Measurements from ENCODE around the gene RPLP1.

The RPLP1 gene

DNA sequence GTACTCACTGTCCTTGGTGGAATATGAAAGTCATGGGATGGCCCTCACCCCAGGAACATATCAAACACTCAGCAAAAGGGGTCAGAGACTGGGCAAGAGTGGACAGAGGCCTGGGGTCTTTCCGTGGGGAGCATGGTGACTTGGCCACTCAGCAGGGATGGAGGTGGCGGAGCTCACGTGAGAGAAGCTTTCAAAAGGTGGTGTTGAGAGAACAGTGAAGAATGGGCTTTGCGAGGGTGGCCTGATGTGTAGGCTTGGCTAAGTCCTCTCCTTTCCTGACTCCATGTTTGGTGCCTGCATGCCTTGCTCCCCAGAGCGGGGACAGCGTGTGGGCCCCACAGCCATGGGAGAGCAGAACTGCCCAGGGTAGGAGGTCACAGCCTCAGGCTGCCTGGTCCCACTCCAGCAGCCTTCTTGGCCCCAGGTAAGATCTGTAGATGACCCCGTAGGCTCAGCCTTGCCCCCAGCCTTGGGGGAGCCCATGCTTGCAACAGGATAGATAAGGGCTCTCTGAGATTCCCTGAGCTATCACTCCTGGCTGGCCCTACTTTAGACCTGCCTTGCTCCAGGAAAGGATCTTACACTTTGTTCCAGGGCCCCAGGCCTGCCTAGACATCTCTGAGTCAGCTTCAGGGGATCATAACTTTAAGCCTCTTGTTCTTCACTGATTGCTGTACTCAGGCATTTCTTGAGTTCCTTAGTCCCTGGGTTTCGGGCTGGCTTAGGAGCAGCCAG is 17.0 kb downstream of the RPLP1 start:
- peak; percentile 48 for DNase-seq (ENCODE audit: low read depth)

GRCh38 chr15:69472046-69472445 is 19.4 kb downstream of the RPLP1 start:
- no peak for DNase-seq (ENCODE audit: low read depth)

GRCh38 chr15:69472562-69472961 is 19.9 kb downstream of the RPLP1 start:
- no peak for DNase-seq (ENCODE audit: low read depth)

GRCh38 chr15:69474291-69474690 is 21.7 kb downstream of the RPLP1 start:
- DNase-seq (ENCODE audit: low read depth) = peak; percentile 44

DNA sequence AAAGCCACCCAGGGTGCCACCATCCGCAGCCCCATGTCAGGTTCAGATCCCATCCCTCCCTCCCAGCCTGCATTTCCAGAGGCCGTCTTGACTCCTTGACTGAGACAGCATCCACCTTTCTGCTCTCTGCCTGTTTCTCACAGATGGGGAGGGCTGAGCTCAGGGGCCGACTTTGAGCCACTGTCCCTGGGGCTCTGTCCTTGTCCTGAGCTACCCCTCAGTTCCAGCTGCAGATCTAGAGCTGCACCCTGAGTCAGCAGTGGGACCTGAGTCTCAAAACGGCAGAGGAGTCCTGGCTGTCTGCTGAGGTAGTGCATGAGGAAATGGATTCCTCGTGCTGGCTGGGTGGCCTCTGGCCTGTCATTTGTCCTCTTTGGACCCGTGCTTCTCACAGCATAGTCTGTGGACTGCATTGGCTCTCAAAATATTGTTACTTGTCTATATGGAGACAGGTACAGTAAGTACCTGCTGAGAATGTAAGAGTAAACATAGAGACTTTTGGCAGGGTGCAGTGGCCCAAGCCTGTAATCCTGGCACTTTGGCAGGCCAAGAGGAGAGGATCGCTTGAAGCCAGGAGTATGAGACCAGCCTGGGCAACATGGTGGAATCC is 22.3 kb downstream of the RPLP1 start:
- no peak for DNase-seq (ENCODE audit: low read depth)

DNA sequence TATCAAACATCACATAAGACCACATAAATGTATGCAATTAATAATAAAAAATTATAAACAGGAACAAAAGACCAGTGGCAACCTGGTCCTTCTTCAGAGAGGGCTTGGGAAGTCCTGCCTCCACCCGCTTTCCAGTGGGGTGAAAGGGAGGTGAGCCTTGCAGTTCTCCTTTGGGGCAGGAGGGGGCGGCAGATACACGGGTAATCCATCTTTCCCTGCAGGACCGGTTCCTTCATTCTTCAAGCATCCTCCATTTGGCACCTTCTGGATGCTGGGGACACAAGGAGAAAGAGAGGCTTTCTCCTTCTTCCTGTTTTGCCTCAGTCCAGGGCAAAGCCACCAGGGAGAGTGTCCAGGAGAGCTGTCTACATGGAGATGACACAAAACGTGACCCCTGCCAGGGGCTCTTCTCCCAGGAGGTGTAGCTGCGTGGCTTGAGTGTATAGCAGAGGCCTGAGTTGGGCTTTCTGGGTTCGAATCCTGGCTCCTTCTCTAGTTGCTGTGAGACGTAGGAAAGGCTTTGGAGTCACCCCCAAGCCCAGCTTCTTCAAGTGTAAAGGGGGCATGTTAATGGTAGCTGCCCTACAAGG is 23.2 kb downstream of the RPLP1 start:
- peak; percentile 32 for DNase-seq (ENCODE audit: low read depth)

DNA sequence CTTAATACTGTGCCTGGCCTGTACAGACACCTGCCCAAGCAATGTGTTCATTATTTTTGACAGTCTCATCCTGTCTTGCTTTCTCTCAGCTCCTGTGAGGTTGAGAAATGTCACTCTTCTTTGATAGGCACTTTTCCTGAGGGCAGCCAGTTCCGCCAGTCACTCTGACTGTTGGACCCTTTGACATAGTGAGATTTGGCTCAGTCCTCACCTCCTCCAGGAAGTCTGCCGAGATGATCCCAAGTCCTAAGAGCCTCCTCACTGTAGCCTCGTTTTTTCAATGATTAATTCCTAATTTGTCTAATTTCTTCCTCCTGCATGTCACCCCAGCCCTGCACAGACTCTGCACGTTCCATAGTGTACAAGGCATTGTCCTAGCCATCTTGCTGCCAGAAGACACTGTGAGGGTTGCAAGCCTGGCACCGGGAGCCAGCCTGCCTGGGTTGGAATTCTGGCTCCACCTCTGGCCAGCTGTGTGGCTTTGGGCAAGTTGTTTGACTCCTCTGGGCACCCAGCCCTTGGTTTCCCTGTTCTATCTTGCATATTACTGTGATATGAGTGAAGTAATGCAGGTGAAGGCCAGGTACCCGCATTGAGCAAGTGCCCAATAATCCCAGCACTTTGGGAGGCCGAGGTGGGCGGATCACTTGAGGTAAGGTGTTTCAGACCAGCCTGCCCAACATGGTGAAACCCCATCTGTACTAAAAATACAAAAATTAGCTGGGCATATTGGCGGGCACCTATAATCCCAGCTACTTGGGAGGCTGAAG is 24.3 kb downstream of the RPLP1 start:
- no peak for DNase-seq (ENCODE audit: low read depth)

DNA sequence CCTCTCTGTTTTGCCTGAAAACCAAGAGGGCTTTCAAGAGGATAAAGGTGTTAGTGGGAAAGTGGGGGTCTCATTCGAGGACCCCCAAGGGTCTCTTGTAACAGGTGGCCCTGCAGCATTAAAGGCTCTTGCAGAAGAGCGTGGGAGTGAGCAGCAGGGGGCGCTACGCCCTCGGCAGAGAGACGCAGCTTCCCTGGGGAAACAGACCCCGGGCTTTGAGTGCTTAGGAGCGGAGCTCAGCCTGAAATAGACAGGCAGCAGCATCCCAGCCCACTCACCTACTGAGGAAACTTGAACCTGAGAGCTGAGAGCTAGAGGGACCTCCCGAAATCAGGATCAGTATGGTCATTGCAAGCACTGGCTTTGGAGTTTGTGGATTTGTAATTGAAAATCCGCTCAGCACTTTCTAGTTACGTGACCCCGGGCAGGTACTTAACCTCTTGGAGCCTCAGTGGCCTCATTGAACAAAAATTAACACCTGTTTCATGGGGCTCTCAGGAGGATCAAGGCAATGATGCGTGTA is 25.7 kb downstream of the RPLP1 start:
- no peak for DNase-seq (ENCODE audit: low read depth)

GRCh38 chr15:69479081-69479480 is 26.5 kb downstream of the RPLP1 start:
- DNase-seq (ENCODE audit: low read depth) = no peak

GRCh38 chr15:69479971-69480370 is 27.4 kb downstream of the RPLP1 start:
- no peak for DNase-seq (ENCODE audit: low read depth)

DNA sequence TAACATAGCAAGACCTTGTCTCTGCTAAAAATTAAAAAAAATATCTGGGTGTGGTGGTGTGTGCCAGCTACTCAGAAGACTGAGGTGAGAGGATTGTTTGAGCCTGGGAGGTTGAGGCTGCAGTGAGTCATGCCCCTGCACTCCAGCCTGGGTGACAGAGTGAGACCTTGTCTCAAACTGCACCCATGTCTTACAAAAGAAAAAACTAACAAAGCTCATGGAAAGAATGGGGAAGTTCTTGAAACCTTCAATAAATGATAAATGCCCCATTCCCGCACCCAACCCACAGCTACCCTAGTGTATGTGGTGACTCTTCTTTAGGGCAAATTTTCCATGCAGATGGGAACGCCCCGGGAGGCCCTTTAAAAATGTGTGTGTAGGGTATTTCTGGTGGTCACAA is 28.3 kb downstream of the RPLP1 start:
- no peak for DNase-seq (ENCODE audit: low read depth)

DNA sequence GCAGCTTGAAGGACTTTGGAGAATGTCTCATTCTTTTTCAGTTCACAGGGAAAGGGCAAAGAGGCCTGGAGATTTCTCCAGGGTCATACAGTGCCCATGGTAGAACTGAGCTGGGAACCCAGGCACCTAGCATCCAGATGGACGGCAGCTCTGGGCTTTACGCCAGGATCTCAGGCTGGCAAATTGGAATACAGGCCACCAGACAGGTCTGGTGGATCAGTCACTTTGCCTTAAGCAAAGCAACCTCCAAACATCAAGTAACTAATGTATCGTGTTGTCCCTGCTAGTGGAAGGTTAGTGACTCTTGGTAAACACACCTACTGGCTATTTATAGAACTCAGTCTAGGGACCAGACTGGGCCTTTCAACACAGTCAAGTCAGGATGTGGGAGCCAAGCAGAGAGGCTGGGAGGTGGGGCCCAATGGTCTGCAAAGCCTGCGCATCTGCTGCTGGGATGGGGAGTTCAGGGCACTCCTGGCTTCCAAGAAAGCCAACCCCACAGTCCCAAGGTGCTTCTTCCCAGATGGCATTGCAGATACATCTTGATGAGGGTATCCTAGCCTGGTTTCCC is 30.2 kb downstream of the RPLP1 start:
- no peak for DNase-seq (ENCODE audit: low read depth)

DNA sequence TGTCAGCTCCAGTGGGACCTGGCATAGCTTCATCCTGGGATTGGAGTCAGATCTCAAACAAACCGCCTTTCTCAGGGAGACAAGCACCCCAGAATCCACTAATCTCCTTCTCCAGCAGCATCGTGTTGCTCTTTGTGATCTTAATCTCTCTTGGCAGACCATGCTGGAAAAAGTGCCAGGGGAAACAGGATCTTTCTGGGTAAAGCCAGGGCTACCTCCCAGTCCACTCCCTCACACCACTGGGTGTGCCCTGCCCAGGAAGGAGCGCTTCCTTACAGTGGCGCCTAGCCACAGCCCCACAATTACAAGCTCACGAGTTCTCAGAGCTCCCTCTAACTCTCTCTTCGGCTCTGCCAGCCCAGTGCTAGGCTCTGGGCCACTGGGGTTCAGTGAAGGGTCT is 32.2 kb downstream of the RPLP1 start:
- DNase-seq (ENCODE audit: low read depth) = no peak

DNA sequence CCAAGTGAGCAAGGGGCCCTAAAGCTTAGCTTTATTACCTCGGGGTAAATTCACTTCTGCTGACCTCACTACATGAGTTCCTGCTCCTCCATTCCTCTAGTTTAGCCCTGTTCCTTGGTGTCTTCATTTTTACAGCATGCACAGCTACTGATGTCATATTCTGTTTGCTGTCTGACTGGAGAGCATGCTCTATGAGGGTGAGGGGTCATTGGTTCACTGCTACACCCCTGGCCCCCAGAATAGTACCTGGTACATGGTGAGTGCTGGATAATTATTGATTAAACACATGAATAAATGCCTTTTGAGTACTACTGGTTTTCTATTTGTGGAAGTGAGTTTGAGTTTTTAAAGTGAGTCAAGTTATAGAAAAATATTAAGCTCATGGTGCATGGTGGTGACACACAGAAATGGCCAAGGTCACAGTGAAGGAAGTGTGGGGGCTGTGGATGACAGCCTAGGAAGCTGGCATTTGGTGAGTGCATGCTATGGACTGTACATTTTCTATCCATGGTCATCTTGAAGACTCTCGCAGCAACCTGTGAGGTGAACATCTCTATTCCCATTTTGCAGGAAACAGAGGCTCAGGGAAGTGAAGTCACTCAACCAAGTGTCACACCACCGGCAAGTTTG is 34.0 kb downstream of the RPLP1 start:
- no peak for DNase-seq (ENCODE audit: low read depth)

- DNase-seq (ENCODE audit: low read depth) = no peak
Observed at GRCh38 chr15:69489073-69489571, 36.5 kb downstream of the RPLP1 start.

DNA sequence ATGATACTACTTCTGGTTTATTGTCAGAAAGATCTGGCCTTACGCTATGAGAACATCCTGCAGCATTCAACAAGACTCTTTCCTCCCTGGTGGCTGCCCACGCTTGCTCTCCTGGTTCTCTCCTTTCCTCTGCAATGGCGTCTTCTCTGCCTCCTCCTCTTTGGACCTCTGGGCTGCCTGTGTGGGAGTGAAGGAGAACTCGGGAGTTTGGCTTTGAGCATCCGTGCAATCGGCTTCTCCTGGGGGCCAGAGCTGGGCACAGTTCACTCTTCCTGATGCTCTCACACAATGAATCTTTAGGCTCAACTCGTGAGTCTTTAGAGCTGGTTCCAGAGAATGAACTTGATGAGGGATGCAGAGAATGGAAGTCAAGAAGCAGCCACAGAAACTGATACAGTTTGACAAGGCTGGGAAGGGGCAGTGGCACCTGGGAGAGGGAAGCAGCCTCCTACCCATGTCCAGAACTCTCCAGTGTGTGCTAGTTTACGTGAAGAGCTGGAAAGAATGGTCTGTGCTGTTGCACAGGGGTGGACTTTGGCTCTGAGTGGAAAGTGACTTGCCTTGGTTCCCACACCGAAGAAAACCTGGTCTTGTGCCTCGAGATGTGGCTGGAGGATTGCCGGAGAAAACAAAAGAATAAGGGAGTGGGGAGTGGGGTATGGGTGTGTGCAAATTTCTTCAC is 37.9 kb downstream of the RPLP1 start:
- no peak for DNase-seq (ENCODE audit: low read depth)

DNA sequence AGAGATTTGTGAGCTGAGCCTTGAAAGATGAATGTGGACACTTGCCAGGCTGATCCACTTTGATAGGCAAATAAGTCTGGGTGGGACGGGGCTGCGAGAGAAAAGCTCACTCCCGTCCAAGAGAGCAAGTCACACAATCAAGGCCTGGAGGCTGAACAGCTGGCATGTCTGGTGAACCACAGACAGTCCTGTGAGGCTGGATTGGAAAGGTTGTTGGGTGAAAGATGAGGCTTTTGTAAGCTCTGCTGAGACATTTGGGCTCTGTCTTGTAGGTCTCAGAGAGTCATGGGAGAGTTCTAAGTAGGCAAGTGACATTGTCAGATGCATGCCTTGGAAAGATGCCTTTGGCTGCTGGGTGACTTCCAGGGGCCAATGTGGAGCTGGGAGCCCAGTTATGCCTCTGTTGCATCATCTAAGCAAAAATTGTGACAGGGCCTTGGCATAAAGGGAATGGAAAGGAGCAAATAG is 38.5 kb downstream of the RPLP1 start:
- no peak for DNase-seq (ENCODE audit: low read depth)

DNA sequence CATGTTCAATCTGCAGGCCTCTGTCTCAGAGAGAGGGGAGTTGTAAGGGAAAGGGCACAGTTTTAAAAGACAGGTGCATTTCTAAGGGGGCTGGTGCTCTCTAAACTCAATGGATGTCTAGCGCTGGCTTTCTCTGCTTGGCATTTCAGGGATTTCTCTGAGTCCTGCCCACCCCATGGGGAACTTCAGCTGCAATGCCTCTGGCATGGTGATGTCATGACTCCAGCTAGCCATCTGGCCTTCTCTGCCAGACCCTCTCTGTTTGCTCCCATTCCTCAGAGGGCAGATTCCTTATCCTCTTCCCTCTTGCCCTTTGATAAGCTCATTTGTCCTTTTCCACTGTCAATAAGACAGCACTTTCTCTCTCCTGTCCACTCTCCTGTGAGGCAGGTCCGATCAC is 40.8 kb downstream of the RPLP1 start:
- no peak for DNase-seq (ENCODE audit: low read depth)

DNA sequence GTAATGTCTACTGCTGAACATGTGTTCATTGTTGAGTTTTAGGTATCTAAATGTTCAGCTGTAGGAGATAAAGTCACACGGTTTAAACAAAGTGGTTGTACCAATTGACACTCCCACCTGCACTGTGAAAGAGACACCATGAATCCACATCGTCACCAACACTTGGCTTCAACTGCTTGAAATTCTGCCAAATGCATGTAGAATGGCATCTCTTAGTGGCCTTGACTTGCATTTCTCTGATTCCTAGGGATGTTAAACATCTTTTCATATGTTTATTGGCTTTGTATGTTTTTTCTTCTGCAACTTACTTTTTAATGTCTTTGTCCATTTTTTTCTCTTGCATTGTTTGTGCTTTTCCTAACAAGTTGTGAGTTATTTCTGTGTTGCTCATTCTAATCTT is 43.4 kb downstream of the RPLP1 start:
- DNase-seq (ENCODE audit: low read depth) = no peak

GRCh38 chr15:69497076-69497475 is 44.5 kb downstream of the RPLP1 start:
- DNase-seq (ENCODE audit: low read depth) = no peak

DNA sequence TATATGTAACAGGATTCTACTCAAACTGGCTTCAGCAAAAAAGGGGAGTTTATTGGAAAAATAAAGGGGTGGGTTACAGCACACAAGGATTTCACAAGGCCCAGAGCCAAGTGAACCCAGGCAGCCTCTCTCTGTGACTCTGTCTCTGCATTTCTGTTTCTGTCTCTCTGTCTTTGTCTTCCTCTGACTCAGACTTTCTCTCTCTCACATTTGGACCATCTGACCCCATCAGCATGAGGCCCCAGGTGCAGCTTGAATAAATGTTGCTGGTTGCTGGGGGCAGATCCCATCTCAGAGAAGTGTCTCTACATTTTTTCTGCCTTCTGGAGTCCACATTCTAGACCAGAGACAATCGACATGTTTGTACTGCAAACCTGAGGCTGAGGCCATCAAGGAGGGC is 45.0 kb downstream of the RPLP1 start:
- no peak for DNase-seq (ENCODE audit: low read depth)

All from non-pigmented ciliary epithelial cell (primary cell).